HL-60 (cell line): ENCODE data around the gene NFE2L2.
"Not testable (repeated sequence)": the region's sequence is repeated elsewhere in the genome, so short reads cannot be mapped to it uniquely, and the experiment has no call there.

ENCODE experiments used
- DNase-seq, 2 experiments: peaks; one replicate each; pipeline ENCODE4 v3.0.0-alpha.2; 2010 to 2020; ENCODE audit warnings: low read depth in 1 of 2, low spot score in 1 of 2
- H3K27ac ChIP-seq: fragments of 250-450 bp; sonication (Bioruptor Pico); replicated peaks from 2 replicates; pipeline ENCODE4 v1.5.1; 2020; ENCODE audit warnings: mild to moderate bottlenecking, moderate library complexity
- H3K27me3 ChIP-seq: fragments of 250-450 bp; sonication (Bioruptor Pico); 2 replicates; pipeline ENCODE4 v1.5.1; 2021; ENCODE audit warnings: mild to moderate bottlenecking, moderate library complexity; ENCODE audit not compliant: insufficient read depth, poor library complexity, severe bottlenecking
- H3K4me3 ChIP-seq: replicated peaks from 2 replicates; pipeline ENCODE4 v1.5.1; 2011; ENCODE audit warnings: mild to moderate bottlenecking, control low read depth, low read length; ENCODE audit not compliant: insufficient read depth
- GABPA ChIP-seq: IDR thresholded peaks from 2 replicates; pipeline ENCODE4 v1.6.1; 2012; ENCODE audit warnings: low read depth
- POLR2AphosphoS5 ChIP-seq: IDR thresholded peaks from 2 replicates; pipeline ENCODE4 v1.6.1; 2012; ENCODE audit warnings: low read depth
- SPI1 ChIP-seq: IDR thresholded peaks from 2 replicates; pipeline ENCODE4 v1.6.1; 2012; ENCODE audit warnings: low read depth, mild to moderate bottlenecking, borderline replicate concordance
- TF ChIP-seq, protein P1 (sequence below): IDR thresholded peaks from 2 replicates; pipeline ENCODE4 v1.6.1; 2012; ENCODE audit warnings: low read depth; ENCODE audit not compliant: insufficient replicate concordance
- TF ChIP-seq, protein P2 (sequence below): IDR thresholded peaks from one replicate; pipeline ENCODE4 v1.5.1; 2011; ENCODE audit warnings: low read length, control low read depth, inconsistent platforms; ENCODE audit not compliant: insufficient read depth

NFE2L2 gene

GRCh38 chr2:177270531-177270930, 6.0 kb upstream of the NFE2L2 start:
- H3K27ac ChIP-seq: no peak overlapping the region
- TF ChIP-seq SPI1 (no peak), POLR2AphosphoS5 (no peak), GABPA (no peak)
- TF ChIP-seq, protein P1, sequence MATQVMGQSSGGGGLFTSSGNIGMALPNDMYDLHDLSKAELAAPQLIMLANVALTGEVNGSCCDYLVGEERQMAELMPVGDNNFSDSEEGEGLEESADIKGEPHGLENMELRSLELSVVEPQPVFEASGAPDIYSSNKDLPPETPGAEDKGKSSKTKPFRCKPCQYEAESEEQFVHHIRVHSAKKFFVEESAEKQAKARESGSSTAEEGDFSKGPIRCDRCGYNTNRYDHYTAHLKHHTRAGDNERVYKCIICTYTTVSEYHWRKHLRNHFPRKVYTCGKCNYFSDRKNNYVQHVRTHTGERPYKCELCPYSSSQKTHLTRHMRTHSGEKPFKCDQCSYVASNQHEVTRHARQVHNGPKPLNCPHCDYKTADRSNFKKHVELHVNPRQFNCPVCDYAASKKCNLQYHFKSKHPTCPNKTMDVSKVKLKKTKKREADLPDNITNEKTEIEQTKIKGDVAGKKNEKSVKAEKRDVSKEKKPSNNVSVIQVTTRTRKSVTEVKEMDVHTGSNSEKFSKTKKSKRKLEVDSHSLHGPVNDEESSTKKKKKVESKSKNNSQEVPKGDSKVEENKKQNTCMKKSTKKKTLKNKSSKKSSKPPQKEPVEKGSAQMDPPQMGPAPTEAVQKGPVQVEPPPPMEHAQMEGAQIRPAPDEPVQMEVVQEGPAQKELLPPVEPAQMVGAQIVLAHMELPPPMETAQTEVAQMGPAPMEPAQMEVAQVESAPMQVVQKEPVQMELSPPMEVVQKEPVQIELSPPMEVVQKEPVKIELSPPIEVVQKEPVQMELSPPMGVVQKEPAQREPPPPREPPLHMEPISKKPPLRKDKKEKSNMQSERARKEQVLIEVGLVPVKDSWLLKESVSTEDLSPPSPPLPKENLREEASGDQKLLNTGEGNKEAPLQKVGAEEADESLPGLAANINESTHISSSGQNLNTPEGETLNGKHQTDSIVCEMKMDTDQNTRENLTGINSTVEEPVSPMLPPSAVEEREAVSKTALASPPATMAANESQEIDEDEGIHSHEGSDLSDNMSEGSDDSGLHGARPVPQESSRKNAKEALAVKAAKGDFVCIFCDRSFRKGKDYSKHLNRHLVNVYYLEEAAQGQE: no peak
- TF ChIP-seq, protein P2, sequence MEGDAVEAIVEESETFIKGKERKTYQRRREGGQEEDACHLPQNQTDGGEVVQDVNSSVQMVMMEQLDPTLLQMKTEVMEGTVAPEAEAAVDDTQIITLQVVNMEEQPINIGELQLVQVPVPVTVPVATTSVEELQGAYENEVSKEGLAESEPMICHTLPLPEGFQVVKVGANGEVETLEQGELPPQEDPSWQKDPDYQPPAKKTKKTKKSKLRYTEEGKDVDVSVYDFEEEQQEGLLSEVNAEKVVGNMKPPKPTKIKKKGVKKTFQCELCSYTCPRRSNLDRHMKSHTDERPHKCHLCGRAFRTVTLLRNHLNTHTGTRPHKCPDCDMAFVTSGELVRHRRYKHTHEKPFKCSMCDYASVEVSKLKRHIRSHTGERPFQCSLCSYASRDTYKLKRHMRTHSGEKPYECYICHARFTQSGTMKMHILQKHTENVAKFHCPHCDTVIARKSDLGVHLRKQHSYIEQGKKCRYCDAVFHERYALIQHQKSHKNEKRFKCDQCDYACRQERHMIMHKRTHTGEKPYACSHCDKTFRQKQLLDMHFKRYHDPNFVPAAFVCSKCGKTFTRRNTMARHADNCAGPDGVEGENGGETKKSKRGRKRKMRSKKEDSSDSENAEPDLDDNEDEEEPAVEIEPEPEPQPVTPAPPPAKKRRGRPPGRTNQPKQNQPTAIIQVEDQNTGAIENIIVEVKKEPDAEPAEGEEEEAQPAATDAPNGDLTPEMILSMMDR: no peak
- no peak overlapping the region for H3K4me3 ChIP-seq
- DNase-seq: no peak
- H3K27me3 ChIP-seq: no peaks in the 10 kb centered on the region

DNA sequence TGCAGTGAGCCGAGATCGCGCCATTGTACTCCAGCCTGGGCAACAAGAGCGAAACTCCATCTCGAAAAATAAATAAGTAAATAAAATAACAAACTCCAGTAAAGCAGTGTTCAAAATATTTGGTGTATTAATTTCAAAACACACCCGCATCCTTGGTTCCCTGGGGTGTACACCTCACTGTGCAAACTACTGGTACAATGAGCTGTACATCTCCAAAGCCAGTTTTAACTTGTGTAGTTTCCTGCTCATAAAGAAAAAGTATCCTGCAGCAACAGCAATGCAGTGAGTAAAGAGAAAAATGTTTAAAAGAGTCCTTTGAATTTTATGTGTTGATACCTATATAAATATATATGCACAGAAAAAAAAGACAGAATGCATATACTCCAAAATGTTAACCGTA, 4.4 kb upstream of the NFE2L2 start:
- TF ChIP-seq, protein P1: no peak
- TF ChIP-seq, protein P2: no peak
- no peak for TF ChIP-seq SPI1
- no peak for TF ChIP-seq GABPA
- TF ChIP-seq POLR2AphosphoS5: no peak
- Histone ChIP-seq H3K4me3 (no peak overlapping the region), H3K27ac (0 out of 2 replicates have a peak overlapping the region, but pooled peaks have one; percentile 8), H3K27me3 (no peaks in the 10 kb centered on the region)
- no peak for DNase-seq

GRCh38 chr2:177268187-177268871, 3.8 kb upstream of the NFE2L2 start:
- Histone ChIP-seq H3K4me3 (no peak overlapping the region), H3K27ac (0 out of 2 replicates have a peak overlapping the region, but pooled peaks have one; percentile 8), H3K27me3 (no peaks in the 10 kb centered on the region)
- TF ChIP-seq, protein P2: no peak
- no peak for TF ChIP-seq POLR2AphosphoS5
- TF ChIP-seq SPI1: no peak
- no peak for TF ChIP-seq GABPA
- TF ChIP-seq, protein P1: no peak
- DNase-seq: no peak

GRCh38 chr2:177266955-177267354, 2.4 kb upstream of the NFE2L2 start:
- not testable (repeated sequence) for DNase-seq, H3K4me3 ChIP-seq, H3K27ac ChIP-seq, H3K27me3 ChIP-seq
